Right ventricle myocardium inferior (tissue), 1 donor: ENCODE data around the gene IARS2. TPM values are rescaled to one million over a fixed set of nuclear protein-coding genes. Genes with fewer than 3 reads are reported as not detected.
"Not testable (repeated sequence)": the region's sequence is repeated elsewhere in the genome, so short reads cannot be mapped to it uniquely, and the experiment has no call there.

Experiments used
- ATAC-seq: fragments of 200-7000 bp; cut with Tn5 transposase; one replicate; pipeline ENCODE4 v1.9.1; 2020; ENCODE audit warnings: mild to moderate bottlenecking, moderate library complexity
- DNase-seq: peaks from one replicate; pipeline ENCODE4 v3.0.0; 2021; ENCODE audit errors: missing footprints
- intact Hi-C: fragments of 100-400 bp; cut with DNase I; formaldehyde crosslinking; loops from one replicate; pipeline ENCODE4 v1.11.0; 2022
- total RNA-seq: library from RNA; stranded (reverse); fragmentation: NEBNext Ultra II Directional; extraction: Animal tissue kit (Norgen Biotek cat#: 25700); gene quantifications from one replicate; pipeline ENCODE4 v1.2.1, GENCODE V29; 2021
- donor health status: DM: no; HTN: yes; CAD: no; lungs with severe emphysema.

Gene IARS2
- total RNA-seq, 1 donor from 2014 or later, result 82.3 TPM

DNA sequence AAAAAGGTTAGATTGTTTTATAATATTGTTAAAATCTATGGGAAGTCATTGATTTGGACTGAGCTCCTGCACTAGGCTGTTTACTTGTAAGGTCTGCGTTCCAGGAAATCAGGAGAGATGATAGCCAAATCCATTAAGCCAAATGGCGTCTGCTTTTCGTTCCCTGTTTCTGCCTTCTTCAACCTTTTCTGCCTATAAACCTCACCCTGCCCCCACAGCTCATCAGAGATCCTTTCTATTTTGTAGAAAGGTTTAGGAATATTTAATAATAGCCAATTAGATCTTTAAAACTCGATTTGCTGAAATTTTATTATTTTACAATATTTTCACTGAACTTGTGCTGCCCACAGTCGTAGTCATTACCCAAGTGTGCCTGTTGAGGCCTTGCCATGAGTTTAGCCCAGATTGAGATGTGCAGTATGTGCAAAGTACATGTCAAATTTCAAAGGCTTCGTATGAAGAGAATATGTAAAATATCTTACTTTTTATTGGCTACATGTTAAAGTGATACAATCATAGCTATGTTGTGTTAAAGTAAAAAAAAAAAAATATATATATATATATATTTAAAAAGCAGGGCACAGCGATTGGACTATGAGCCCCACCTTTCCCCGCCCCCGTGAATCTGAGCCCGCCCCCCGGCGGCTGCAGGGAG is 444 bp upstream of the IARS2 start:
- ATAC-seq (no peak), DNase-seq (no peak)
- intact Hi-C loops, result loop anchor here (2.0 kb wide), 1 partner anchor 47 kb away; the partner anchor contains the start of gene EPRS1

DNA sequence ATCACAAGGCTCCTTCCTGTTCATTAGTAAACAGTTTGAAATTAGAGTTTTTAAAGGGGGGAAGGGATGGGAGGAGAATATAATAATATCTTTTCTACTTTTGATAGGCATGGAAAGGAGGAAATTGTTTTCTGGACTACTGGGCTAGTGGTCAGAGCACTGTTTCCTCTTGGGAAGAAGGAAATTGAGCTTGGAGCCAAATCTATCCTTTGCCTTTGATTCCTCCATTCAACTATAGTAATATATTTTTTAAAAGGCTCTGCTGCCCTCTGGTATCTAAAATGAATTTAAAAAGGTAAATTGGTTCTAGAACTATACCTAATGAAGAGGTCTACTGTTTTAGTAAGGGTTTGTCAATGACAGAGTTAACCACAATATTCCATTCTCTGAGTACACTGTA is 5.9 kb downstream of the IARS2 start:
- DNase-seq (no peak), ATAC-seq (no peak)
- intact Hi-C loops, result no loop called here

DNA sequence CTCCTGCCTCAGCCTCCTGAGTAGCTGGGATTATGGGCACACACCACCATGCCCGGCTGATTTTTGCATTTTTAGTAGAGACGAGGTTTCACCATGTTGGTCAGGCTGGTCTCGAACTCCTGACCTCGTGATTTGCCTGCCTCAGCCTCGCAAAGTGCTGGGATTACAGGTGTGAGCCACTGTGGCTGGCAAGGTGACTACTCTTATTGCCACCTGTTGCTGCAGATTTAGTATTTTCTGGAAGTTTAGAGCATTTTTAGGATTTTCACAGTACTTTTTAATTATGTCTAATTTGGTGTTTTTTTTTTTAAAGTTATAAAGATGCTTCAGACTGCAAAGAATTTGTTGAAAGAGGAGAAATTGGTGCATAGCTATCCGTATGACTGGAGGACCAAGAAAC is 16.5 kb downstream of the IARS2 start:
- ATAC-seq, intact Hi-C loops, DNase-seq: not testable (repeated sequence)

GRCh38 chr1:220112600-220112999 is 18.7 kb downstream of the IARS2 start:
- intact Hi-C loops, DNase-seq: not testable (repeated sequence)

GRCh38 chr1:220113136-220113695 is 19.3 kb downstream of the IARS2 start:
- DNase-seq (no peak), ATAC-seq (no peak)
- intact Hi-C loops, result no loop called here

More at GRCh38 chr1:220112600-220112999, 18.7 kb downstream of the IARS2 start:
- not testable (repeated sequence) for ATAC-seq

DNA sequence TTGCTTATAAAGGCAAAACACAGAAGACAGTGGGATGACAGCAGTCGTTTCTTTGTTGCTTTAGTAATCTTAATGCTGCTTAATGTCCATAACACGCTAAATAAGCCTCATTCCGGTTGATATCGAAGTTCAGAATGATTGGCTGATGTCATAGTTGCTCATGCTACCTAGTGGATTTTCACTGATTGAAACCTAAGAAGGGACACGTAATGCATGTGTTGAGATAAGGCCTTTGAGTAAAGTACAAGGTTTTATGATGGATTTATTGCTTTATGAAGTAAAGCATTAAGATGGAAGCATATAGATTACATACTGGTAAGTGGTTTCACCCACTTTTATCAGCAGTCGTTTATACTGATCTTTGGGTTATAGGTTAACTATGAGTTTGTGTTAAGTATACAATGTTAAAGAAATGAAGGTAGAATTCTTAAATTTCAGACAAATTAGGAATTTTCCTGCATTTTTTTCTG is 25.1 kb downstream of the IARS2 start:
- DNase-seq (no peak), ATAC-seq (no peak)
- intact Hi-C loops, result no loop called here

GRCh38 chr1:220121791-220122530 is 28.0 kb downstream of the IARS2 start:
- intact Hi-C loops, result no loop called here
- ATAC-seq, result no peak
- DNase-seq, result no peak

DNA sequence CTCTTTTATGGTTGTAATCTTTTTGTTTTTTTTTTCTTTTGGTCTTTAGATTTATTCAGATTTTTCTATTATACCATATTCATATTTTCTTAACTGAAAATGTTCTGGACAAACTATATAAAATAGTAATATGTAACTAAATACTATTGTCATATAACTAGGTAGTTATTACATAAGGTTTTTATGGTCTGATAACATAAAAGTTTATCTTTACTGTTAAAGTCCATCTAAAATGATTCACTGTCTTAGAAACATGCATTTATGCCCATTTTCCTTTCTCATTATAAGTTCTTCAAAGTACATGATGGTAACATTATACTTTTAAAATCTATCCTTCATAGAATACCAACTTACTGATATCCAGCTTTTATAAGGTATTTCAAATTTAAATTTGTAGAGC is 29.1 kb downstream of the IARS2 start:
- no peak for ATAC-seq
- no peak for DNase-seq
- intact Hi-C loops, result no loop called here

DNA sequence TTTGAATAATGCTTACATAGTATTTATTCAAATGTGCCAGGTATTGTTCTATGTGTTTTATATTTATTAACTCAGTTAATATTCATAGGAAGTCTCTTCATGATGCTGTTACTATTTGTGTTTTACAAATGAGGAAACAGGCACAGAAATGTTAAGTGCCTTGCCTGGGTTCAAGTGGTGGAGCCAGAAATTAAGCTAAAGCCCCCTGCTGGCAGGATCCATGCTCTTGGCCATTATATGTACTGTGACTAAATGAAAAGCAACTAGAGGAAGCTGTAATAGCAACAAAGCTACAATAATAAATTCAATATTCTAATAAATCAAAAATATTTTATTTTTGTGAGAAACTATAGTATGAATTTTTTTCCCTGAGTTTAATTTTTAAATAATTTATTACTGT is 30.0 kb downstream of the IARS2 start:
- intact Hi-C loops, result no loop called here
- no peak for DNase-seq
- no peak for ATAC-seq

GRCh38 chr1:220124542-220124941 is 30.6 kb downstream of the IARS2 start:
- ATAC-seq (no peak), DNase-seq (no peak)
- intact Hi-C loops, result no loop called here

DNA sequence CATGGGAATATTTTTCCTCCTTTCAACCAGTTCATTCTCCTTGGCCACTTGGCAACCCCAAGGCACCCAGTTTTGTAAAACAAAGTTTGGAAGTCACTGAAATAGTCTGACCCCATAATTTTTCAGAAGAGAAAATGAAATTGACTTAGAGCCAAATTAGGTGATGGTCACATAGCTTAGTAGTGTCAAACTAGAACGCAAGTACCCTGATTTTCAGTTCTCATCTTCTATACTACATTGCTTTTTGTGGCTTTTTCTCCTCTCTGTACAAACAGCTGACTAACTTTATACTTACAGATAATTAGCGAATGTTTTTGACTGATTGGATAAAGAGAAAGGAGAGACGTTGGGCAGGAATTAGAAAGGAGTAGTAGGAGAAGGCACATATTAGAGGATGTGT is 33.1 kb downstream of the IARS2 start:
- intact Hi-C loops, result no loop called here
- DNase-seq (no peak), ATAC-seq (no peak)

DNA sequence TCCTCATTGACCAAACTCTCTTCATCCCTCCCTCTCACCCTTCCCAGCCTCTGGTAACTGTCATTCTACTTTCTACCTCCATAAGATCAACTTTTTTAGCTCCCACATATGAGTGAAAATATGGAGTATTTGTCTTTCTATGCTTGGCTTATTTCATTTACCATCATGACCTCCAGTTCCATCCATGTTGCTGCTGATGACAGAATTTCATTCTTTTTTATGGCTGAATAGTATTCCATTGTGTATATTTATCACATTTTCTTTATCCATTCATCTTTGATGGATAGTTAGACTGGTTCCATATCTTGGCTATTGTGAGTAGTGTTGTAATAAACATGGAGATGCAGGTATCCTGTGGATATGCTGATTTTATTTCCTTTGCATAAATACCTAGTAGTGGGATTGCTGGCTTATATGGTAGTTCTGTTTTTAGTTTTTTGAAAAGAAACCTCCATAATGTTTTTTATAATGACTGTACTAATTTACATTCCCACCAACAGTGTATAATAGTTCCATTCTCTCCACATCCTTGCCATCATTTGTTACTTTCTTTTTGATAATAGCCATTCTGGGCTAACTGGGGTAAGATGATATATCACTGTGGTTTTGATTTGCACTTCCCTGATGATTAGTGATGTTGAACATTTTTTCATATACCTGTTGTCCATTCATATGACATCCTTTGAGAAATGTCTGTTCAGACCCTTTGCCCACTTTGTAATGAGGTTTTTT is 35.7 kb downstream of the IARS2 start:
- DNase-seq, result no peak
- ATAC-seq, result no peak
- intact Hi-C loops, result no loop called here

GRCh38 chr1:220135755-220136154 is 41.8 kb downstream of the IARS2 start:
- no peak for ATAC-seq
- intact Hi-C loops, result no loop called here

DNA sequence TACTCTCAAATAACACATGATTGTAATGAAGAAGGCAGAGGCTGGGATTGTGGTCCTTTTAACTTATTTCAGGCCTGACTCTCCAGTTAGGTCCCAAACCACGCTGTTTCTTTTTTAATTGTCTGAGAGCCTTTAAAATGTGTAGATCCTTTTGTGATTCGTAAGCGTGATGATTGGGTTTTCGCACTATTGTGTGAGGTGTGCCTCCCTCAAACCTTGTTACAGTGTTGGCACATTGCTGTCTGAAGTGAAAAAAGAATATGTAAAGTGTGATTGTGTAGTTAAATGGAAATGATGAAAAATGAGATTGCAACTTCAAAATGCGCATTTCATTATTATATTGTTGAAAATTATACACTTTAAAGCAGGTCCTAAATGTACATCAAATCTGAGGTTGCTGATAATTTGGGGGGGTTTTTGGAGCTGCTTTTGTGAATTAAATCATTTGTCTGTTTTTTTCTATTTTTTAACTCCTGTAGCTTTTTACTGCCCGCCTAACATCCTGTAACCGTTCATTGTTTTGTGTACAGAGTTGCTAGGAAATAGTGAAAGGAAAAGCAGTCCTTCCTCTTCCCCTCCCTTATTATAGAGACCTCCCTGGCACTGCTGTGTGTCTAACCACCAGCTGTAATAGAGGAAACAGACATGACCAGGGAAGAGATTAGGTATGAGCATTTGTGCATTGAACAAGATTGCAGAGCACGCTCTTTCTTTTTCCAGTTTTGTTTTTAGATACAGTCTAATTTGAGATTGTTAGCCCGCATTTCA is 43.3 kb downstream of the IARS2 start:
- intact Hi-C loops, result no loop called here
- DNase-seq, result no peak
- ATAC-seq, result peak; percentile 88

More at GRCh38 chr1:220135755-220136154, 41.8 kb downstream of the IARS2 start:
- no peak for DNase-seq

DNA sequence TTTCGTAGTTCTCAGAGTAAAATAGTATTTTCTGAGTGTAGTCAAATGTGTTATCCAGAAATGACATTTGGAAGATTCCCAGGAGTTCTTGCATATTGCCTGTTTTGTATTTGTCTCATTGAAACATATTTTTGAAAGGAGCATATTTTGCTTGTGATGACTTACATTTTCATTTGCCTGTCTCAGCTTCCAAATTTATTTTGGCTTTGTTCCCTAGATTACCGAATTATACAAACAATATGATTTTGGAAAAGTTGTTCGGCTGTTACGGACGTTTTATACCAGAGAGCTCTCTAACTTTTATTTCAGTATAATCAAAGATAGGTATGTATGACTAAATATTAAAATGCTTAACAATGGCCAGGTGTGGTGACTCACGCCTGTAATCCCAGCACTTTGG is 46.0 kb downstream of the IARS2 start:
- DNase-seq (no peak), ATAC-seq (no peak)
- intact Hi-C loops, result no loop called here

DNA sequence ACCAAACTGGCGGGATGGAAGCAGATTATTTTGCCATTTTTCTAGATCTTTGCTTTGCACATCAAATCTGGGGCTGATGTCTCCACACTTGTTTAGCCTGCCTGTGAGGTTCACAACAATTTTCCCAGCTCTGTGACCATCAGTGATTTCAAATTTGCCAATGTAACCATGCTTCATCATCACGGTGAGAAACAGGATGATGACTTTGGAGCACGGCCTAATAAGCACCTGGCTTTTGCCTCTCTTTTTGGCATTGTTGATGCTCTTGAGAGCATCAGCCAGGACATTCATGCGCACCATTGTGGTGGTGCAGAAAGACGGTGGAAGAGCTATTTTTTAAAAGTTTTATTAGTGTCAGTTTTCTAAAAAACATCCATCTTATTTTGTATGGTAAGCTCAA is 50.1 kb downstream of the IARS2 start:
- ATAC-seq, result no peak
- intact Hi-C loops, result no loop called here
- no peak for DNase-seq

DNA sequence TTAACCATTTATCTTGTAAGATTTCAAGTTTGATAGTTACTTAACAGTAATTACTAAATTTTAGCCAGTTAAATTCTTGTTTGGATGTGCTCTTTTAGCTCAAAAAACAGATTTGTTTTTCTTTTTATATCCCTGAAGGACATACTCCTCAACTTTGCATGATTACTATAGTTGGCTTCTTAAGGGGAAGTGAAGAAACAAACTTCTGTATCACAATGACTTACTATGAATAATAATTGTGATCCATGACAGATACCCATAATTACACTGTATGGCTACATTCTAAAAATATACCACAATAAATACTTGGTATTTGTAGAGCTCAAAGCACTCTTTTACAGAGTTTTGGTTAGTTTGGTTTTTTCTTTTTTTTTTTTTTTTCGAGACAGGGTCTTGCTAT is 55.8 kb downstream of the IARS2 start:
- DNase-seq, result no peak
- intact Hi-C loops, result no loop called here
- ATAC-seq, result no peak

- intact Hi-C loops, result no loop called here
These were observed 57.5 kb downstream of the IARS2 start for GRCh38 chr1:220151454-220151853.

DNA sequence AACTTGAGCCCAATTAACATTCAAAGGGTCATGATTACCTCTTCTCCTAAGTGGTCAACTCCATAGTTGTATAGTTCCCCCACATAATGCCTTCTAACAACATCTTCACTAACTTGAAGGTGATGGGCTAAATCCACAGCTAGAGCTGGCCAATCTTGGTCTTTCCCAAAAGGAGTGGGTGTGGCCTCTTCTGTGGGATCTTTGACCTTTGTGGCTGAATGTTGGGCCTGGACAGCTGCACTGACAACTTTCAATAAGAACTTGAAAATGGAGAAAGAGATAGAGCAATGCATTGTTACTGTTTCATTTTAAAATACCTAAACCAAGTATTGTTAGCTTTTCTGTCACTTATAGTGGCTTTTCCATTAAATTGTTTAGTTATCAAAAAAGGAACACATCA is 59.2 kb downstream of the IARS2 start:
- DNase-seq, result no peak
- no peak for ATAC-seq
- intact Hi-C loops, result no loop called here

More at GRCh38 chr1:220151454-220151853, 57.5 kb downstream of the IARS2 start:
- DNase-seq (no peak), ATAC-seq (peak; percentile 82)
